H1 (cell line): ENCODE data around the gene RRH. TPM values are rescaled to one million over a fixed set of nuclear protein-coding genes. Genes with fewer than 3 reads are reported as not detected.

ENCODE experiments used
- CTCF ChIA-PET: fragments of 300-600 bp; sonication (Branson Sonifier 250); formaldehyde crosslinking; loops from one replicate; lab custom pipeline; 2021; ENCODE audit not compliant: partially characterized antibody; lab: Charles Lee
- POLR2A ChIA-PET: fragments of 300-600 bp; sonication (Branson Sonifier 250); formaldehyde crosslinking; loops from one replicate; lab custom pipeline; 2021; ENCODE audit warnings: inconsistent platforms; ENCODE audit not compliant: partially characterized antibody; lab: Charles Lee
- DNase-seq, 2 experiments: peaks; one replicate each; pipeline versions ENCODE4 v3.0.0 to v3.0.0-alpha.2; 2010 to 2022; ENCODE audit warnings: low spot score in 2 of 2, low read depth in 1 of 2, mixed read lengths in 1 of 2
- FAIRE-seq: peaks from 2 replicates; lab custom pipeline; 2011; peaks lifted over from hg19 to GRCh38; lab: Jason Lieb, UNC
- H2AFZ ChIP-seq: 2 replicates; pipeline ENCODE4 v1.8.1; 2012; ENCODE audit warnings: low read length, inconsistent platforms
- H2AK5ac ChIP-seq: 2 replicates; pipeline ENCODE4 v1.6.1; 2013; ENCODE audit warnings: low read depth, low read length
- H2BK120ac ChIP-seq: replicated peaks from 2 replicates; pipeline ENCODE3; 2013; ENCODE audit warnings: low read depth, low read length, inconsistent platforms
- H2BK12ac ChIP-seq: 2 replicates; pipeline ENCODE4 v1.6.1; 2013; ENCODE audit warnings: low read depth, low read length
- H2BK15ac ChIP-seq: 2 replicates; pipeline ENCODE4 v1.6.1; 2013; ENCODE audit warnings: low read length
- H2BK20ac ChIP-seq: 2 replicates; pipeline ENCODE4 v1.6.1; 2013; ENCODE audit warnings: low read length
- H2BK5ac ChIP-seq: 2 replicates; pipeline ENCODE4 v1.6.1; 2013; ENCODE audit warnings: low read depth, low read length
- H3K14ac ChIP-seq: 2 replicates; pipeline ENCODE4 v1.6.1; 2013; ENCODE audit warnings: inconsistent platforms; ENCODE audit not compliant: insufficient read length
- H3K18ac ChIP-seq: 2 replicates; pipeline ENCODE4 v1.6.1; 2013; ENCODE audit warnings: low read length; ENCODE audit errors: extremely low read depth
- H3K23ac ChIP-seq: 2 replicates; pipeline ENCODE4 v1.6.1; 2013; ENCODE audit warnings: inconsistent platforms; ENCODE audit not compliant: insufficient read length
- H3K23me2 ChIP-seq: 2 replicates; pipeline ENCODE4 v1.6.1; 2013; ENCODE audit warnings: low read depth, low read length
- H3K27ac ChIP-seq: 2 replicates; pipeline ENCODE4 v1.6.1; 2011; ENCODE audit warnings: low read depth, low read length, inconsistent platforms
- H3K27me3 ChIP-seq, 4 experiments: replicated peaks in 1 of 4; 1 replicate in 1 of 4; 2 replicates in 3 of 4; pipeline versions ENCODE4 v1.6.1 to v1.8.1; 2011 to 2013; ENCODE audit warnings: low read length in 3 of 4, mild to moderate bottlenecking in 3 of 4, inconsistent platforms in 2 of 4, mixed read lengths in 2 of 4, moderate library complexity in 1 of 4; ENCODE audit not compliant: control insufficient read depth in 3 of 4, insufficient read depth in 3 of 4; ENCODE audit errors: extremely low read depth in 1 of 4
- H3K36me3 ChIP-seq, 4 experiments: 2 replicates each; pipeline versions ENCODE4 v1.6.1 to v1.8.1; 2011 to 2013; ENCODE audit warnings: mild to moderate bottlenecking in 4 of 4, low read length in 3 of 4, moderate library complexity in 2 of 4, control low read depth in 1 of 4, inconsistent platforms in 1 of 4; ENCODE audit not compliant: insufficient read depth in 4 of 4, control insufficient read depth in 2 of 4
- H3K4ac ChIP-seq: replicated peaks from 2 replicates; pipeline ENCODE3; 2013; ENCODE audit warnings: low read length, low read depth, mixed read lengths, inconsistent platforms; ENCODE audit not compliant: insufficient read length
- H3K4me1 ChIP-seq, 4 experiments: replicated peaks in 1 of 4; 1 replicate in 1 of 4; 2 replicates in 3 of 4; pipeline versions ENCODE4 v1.6.1 to v1.8.1; 2011 to 2013; ENCODE audit warnings: low read length in 3 of 4, inconsistent platforms in 2 of 4, mixed read lengths in 1 of 4; ENCODE audit not compliant: insufficient read depth in 4 of 4, control insufficient read depth in 3 of 4
- H3K4me2 ChIP-seq, 2 experiments: 2 replicates each; pipeline versions ENCODE4 v1.6.1 to v1.8.1; 2011 to 2013; ENCODE audit warnings: low read depth in 2 of 2, low read length in 2 of 2, control low read depth in 1 of 2, inconsistent platforms in 1 of 2, mild to moderate bottlenecking in 1 of 2; ENCODE audit not compliant: insufficient read depth in 1 of 2
- H3K4me3 ChIP-seq, 4 experiments: fragments of 200-600, 300-600 bp in 1 of 4; sonication (generic), shearing (Covaris generic), sonication (Bioruptor Twin) in 1 of 4; 2 replicates each; pipeline versions ENCODE4 v1.5.1 to v1.8.1; 2011 to 2016; ENCODE audit warnings: low read length in 4 of 4, low read depth in 3 of 4, control low read depth in 2 of 4, inconsistent platforms in 2 of 4, mild to moderate bottlenecking in 2 of 4, mixed read lengths in 1 of 4, moderate library complexity in 1 of 4; ENCODE audit not compliant: insufficient read depth in 2 of 4; ENCODE audit errors: extremely low read depth in 1 of 4
- H3K56ac ChIP-seq: replicated peaks from 2 replicates; pipeline ENCODE3; 2013; ENCODE audit warnings: low read depth, mild to moderate bottlenecking, mixed read lengths, low read length, inconsistent platforms; ENCODE audit not compliant: insufficient read length
- H3K79me1 ChIP-seq: 2 replicates; pipeline ENCODE4 v1.6.1; 2013; ENCODE audit warnings: low read depth, low read length, control low read depth
- H3K79me2 ChIP-seq, 2 experiments: 2 replicates each; pipeline versions ENCODE4 v1.6.1 to v1.8.1; 2012 to 2013; ENCODE audit warnings: low read length in 2 of 2, mild to moderate bottlenecking in 2 of 2, inconsistent platforms in 1 of 2; ENCODE audit not compliant: insufficient read depth in 2 of 2, control insufficient read depth in 1 of 2
- H3K9ac ChIP-seq, 4 experiments: replicated peaks in 1 of 4; 1 replicate in 1 of 4; 2 replicates in 3 of 4; pipeline versions ENCODE4 v1.6.1 to v1.8.1; 2011 to 2013; ENCODE audit warnings: low read depth in 3 of 4, low read length in 3 of 4, control low read depth in 2 of 4, mild to moderate bottlenecking in 2 of 4, moderate library complexity in 2 of 4, inconsistent platforms in 1 of 4; ENCODE audit errors: extremely low read depth in 1 of 4
- H3K9me3 ChIP-seq, 2 experiments: 2 replicates each; pipeline versions ENCODE4 v1.6.1 to v1.8.1; 2012 to 2013; ENCODE audit warnings: mild to moderate bottlenecking in 2 of 2, moderate library complexity in 2 of 2, control low read depth in 1 of 2, inconsistent platforms in 1 of 2, low read depth in 1 of 2, low read length in 1 of 2, mixed read lengths in 1 of 2; ENCODE audit not compliant: insufficient read depth in 2 of 2
- H4K20me1 ChIP-seq, 2 experiments: replicated peaks in 1 of 2; 2 replicates each; pipeline versions ENCODE3 to v1.8.1; 2011 to 2013; ENCODE audit warnings: inconsistent platforms in 2 of 2, low read length in 2 of 2, mild to moderate bottlenecking in 1 of 2; ENCODE audit not compliant: insufficient read depth in 2 of 2, control insufficient read depth in 1 of 2
- H4K5ac ChIP-seq: 2 replicates; pipeline ENCODE4 v1.6.1; 2013; ENCODE audit warnings: low read length, low read depth, mixed read lengths, inconsistent platforms; ENCODE audit not compliant: insufficient read length
- H4K8ac ChIP-seq: 2 replicates; pipeline ENCODE4 v1.8.0; 2013; ENCODE audit warnings: mild to moderate bottlenecking, moderate library complexity, low read length, inconsistent platforms; ENCODE audit not compliant: insufficient read depth; ENCODE audit errors: extremely low read depth
- H4K91ac ChIP-seq: replicated peaks from 2 replicates; pipeline ENCODE3; 2013; ENCODE audit warnings: low read length, mixed read lengths, inconsistent platforms; ENCODE audit not compliant: insufficient read length
- ATF3 ChIP-seq: IDR thresholded peaks from 2 replicates; pipeline ENCODE4 v1.6.1; 2011; ENCODE audit warnings: low read depth, mild to moderate bottlenecking, low read length; ENCODE audit not compliant: insufficient read depth
- BCL11A ChIP-seq, 2 experiments: IDR thresholded peaks; one replicate each; pipeline ENCODE4 v1.6.1; 2011; ENCODE audit warnings: low read depth in 2 of 2, low read length in 2 of 2, mild to moderate bottlenecking in 2 of 2
- JUND ChIP-seq: IDR thresholded peaks from 2 replicates; pipeline ENCODE4 v1.6.1; 2011; ENCODE audit warnings: mild to moderate bottlenecking, improper control_type of control experiment, low read length
- NANOG ChIP-seq: IDR thresholded peaks from 2 replicates; pipeline ENCODE4 v1.6.1; 2011; ENCODE audit warnings: low read length, low read depth, mild to moderate bottlenecking, inconsistent platforms; ENCODE audit not compliant: insufficient read depth, poor library complexity, severe bottlenecking
- RBBP5 ChIP-seq: IDR thresholded peaks from 2 replicates; pipeline ENCODE4 v1.7.1; 2012; ENCODE audit warnings: low read depth, mild to moderate bottlenecking, inconsistent platforms, low read length, moderate library complexity, borderline replicate concordance
- SIX5 ChIP-seq: IDR thresholded peaks from 2 replicates; pipeline ENCODE4 v1.6.1; 2011; ENCODE audit warnings: mild to moderate bottlenecking, low read depth, low read length
- SP4 ChIP-seq: IDR thresholded peaks from 2 replicates; pipeline ENCODE4 v1.6.1; 2012; ENCODE audit warnings: low read length, inconsistent platforms
- WGBS, 2 experiments: shearing (Covaris generic) in 1 of 2; methylation state at CpG; one replicate each; pipeline versions ENCODE4 v1.1.6 to v1.1.7; 2013 to 2015; ENCODE audit warnings: low lambda C conversion rate in 2 of 2, mixed read lengths in 2 of 2, inconsistent platforms in 1 of 2, low coverage in 1 of 2, missing lambda C conversion rate in 1 of 2; ENCODE audit not compliant: insufficient replicate concordance in 2 of 2, insufficient coverage in 1 of 2, insufficient read length in 1 of 2; ENCODE audit errors: extremely low coverage in 1 of 2, missing lambda C conversion rate in 1 of 2; 5-methylcytosine and 5-hydroxymethylcytosine counted together
- polyA plus RNA-seq, 7 experiments: library from polyadenylated mRNA; depleted of rRNA in 3 of 7; stranded (reverse) in 5 of 7; unstranded in 2 of 7; fragments of >200 nt in 5 of 7; fragments of 200-250 nt in 2 of 7; gene quantifications; 1 replicate in 5 of 7; 2 replicates in 1 of 7; 4 replicates in 1 of 7; pipeline versions ENCODE4 v1.2.1 to v1.2.3, GENCODE V29; 2011 to 2013; ENCODE audit warnings: missing spikeins in 2 of 7, mixed read lengths in 2 of 7
- total RNA-seq: library from RNA; stranded (reverse); fragmentation: NEBNext Ultra II Directional; extraction: Animal tissue kit (Norgen Biotek cat#: 25700); gene quantifications from 2 replicates; pipeline ENCODE4 v1.2.1, GENCODE V29; 2021

The RRH gene
- total and polyA plus RNA-seq, 2 of the 8 experiments (the other 6 are each of a cell fraction or from before 2014, with no cell fraction given), result 0.38 TPM; not detected in 1

GRCh38 chr4:109816894-109817293, 10.9 kb upstream of the RRH start:
- H2BK5ac ChIP-seq, result no peak overlapping the region
- no peak overlapping the region for H3K4ac ChIP-seq
- H3K4me3 ChIP-seq, result peak overlapping the region; percentile 82 to 98 (median 90); a peak in 7 of 8 replicates
- no peak overlapping the region for H2BK20ac ChIP-seq
- H4K5ac ChIP-seq, result no peak overlapping the region
- peaks cover 10 to 45% (median 26%) of the 10 kb centered on the region in 4 experiments for H3K36me3 ChIP-seq
- H3K18ac ChIP-seq, result no peak overlapping the region
- CTCF ChIA-PET, result interaction anchor here (1.1 to 2.4 kb wide), 4 partner anchors 10 to 116 kb away, joined by 3 to 8 read pairs (median 5); partner anchors contain the start of genes CASP6 and RRH
- no peak overlapping the region for H2BK120ac ChIP-seq
- no peak overlapping the region for H4K8ac ChIP-seq
- H4K20me1 ChIP-seq, result peaks cover 0 to 2% of the 10 kb centered on the region in 2 experiments
- H3K4me1 ChIP-seq, result no peaks in the 10 kb centered on the region; a peak in 2 of 7 replicates
- H3K27me3 ChIP-seq, result no peaks in the 10 kb centered on the region
- no peak overlapping the region for H3K56ac ChIP-seq
- H3K9me3 ChIP-seq, result no peaks in the 10 kb centered on the region
- H2AK5ac ChIP-seq, result no peak overlapping the region
- H3K23ac ChIP-seq, result no peak overlapping the region
- DNase-seq, result no peak
- H3K9ac ChIP-seq, result peak overlapping the region in 2 of 4 experiments; percentile 57 to 91; a peak in 1 of 7 replicates
- TF ChIP-seq JUND, result no peak
- TF ChIP-seq SIX5, result no peak
- TF ChIP-seq NANOG, result no peak
- TF ChIP-seq BCL11A (IDR thresholded peaks at IDR 0.05; ENCODE audit: low read depth in 2 of 2, low read length in 2 of 2), result no peak
- TF ChIP-seq SP4, result no peak
- no peak for TF ChIP-seq ATF3
- TF ChIP-seq RBBP5, result no peak
- TF ChIP-seq, all 59 proteins: peak for 0
- H3K27ac ChIP-seq, result no peak overlapping the region
- 80% methylated on average over 1 of the region's 1 CpG; no CpG with 5 or more reads in 1 of the 2 experiments for WGBS, 2 experiments
- H4K91ac ChIP-seq, result no peak overlapping the region
- FAIRE-seq, result no peak
- no peak overlapping the region for H2BK12ac ChIP-seq
- H2AFZ ChIP-seq, result no peak overlapping the region
- POLR2A ChIA-PET, result interaction anchor here (1.0 kb wide), 1 partner anchor 8 kb away, joined by 3 read pairs; no protein-coding TSS in a partner anchor
- peak overlapping the region; percentile 40 to 93 for H3K4me2 ChIP-seq
- no peak overlapping the region for H2BK15ac ChIP-seq
- H3K23me2 ChIP-seq, result peaks cover 5% of the 10 kb centered on the region
- peaks cover 3% of the 10 kb centered on the region for H3K79me1 ChIP-seq
- H3K14ac ChIP-seq, result no peak overlapping the region
- peaks cover 14 to 56% of the 10 kb centered on the region in 2 experiments for H3K79me2 ChIP-seq
